ENCODE results near the gene GAS2L3. TPM values are rescaled to one million over a fixed set of nuclear protein-coding genes. Genes with fewer than 3 reads are reported as not detected.

Gene GAS2L3
- 2.7 and 4.4 TPM in 2 replicates for total RNA-seq

DNA sequence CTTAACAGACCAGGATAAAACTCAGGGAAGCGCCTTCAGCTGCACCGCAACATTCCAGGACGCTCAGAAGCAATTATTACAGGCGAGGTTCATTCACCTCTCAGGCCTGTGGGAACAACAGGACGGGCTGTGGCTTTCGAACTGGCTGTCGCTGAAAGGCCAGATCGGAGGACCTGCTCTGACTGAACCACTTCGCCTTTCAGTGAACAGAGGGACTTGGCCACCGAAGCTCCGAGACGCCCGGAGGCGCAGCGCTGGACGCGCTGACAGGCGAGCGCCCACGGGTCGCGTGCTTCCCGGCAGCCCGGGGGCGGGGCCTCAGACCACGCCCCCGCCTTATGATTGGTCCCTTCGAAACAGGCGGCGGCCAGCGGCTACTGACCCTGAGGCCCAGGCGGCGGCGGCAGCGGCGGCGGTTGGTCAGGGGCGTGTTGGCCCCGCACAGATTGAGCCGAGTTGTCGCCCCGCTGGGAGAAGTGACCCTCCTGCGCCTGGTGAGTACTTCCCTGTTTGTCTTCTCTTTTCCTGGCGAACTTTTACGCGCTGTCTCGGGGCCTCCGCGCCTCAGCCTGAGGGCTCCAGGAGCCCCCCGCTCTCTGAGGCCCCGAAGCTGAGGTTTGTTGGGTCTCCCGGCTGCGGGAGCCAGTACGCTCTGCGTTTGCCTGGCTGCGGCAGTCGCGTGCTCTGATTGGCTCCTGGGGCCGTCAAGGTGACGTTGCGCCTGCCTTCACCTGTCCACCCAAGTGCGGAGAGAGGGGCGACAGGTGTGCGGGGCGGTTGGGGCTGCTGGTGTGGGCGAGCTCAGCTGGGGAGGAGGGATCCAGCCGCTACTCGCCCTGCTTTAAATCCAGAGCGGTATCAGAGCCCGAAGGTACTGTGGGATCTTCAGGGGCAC lies at the start of gene GAS2L3:
Gene GAS2L3, plus strand, starts transcription at position 393 of the 895 bp plus-strand sequence. CDS start 21,221 bp downstream, outside the sequence.

Small RNA genes lying within 50 kb of the gene (small RNA-seq; reads per million reads assigned to genes)
- gene AC010200.2, result not detected

Other genes starting within 250 kb of the GAS2L3 start
- not detected in 2 replicates for gene SLC17A8, start 216.6 kb upstream of the GAS2L3 start, total RNA-seq
- not detected in 2 replicates for gene NR1H4, start 99.8 kb upstream of the GAS2L3 start, total RNA-seq
- gene ANO4, start 221.1 kb downstream of the GAS2L3 start, total RNA-seq, result 5.9 and 15.1 TPM in 2 replicates